GM12891 (cell line): ENCODE results near the gene MRPL49.

Experiments used
- POLR2A ChIP-seq: IDR thresholded peaks from 2 replicates; pipeline ENCODE4 v1.6.1; 2011; ENCODE audit warnings: low read depth, low read length, control low read depth
- POLR2AphosphoS5 ChIP-seq: IDR thresholded peaks from 2 replicates; pipeline ENCODE4 v1.6.1; 2011; ENCODE audit warnings: low read depth, low read length, control low read depth
- POU2F2 ChIP-seq: IDR thresholded peaks from 2 replicates; pipeline ENCODE4 v1.6.1; 2011; ENCODE audit warnings: low read depth, mild to moderate bottlenecking, control low read depth, low read length, moderate library complexity
- SPI1 ChIP-seq: IDR thresholded peaks from 2 replicates; pipeline ENCODE4 v1.6.1; 2011; ENCODE audit warnings: low read depth, low read length, control low read depth
- TAF1 ChIP-seq: IDR thresholded peaks from 2 replicates; pipeline ENCODE4 v1.6.1; 2011; ENCODE audit warnings: low read depth, low read length, control low read depth

GRCh38 chr11:65113361-65113756 lies 8.8 kb upstream of the MRPL49 start:
- TF ChIP-seq POLR2AphosphoS5 (no peak), TAF1 (no peak), POLR2A (no peak), POU2F2 (no peak), SPI1 (no peak)
